Glutamatergic neuron (in vitro differentiated cells): ENCODE measurements around the gene TRAPPC8. TPM values are rescaled to one million over a fixed set of nuclear protein-coding genes. Genes with fewer than 3 reads are reported as not detected.
"Not testable (repeated sequence)": the region's sequence is repeated elsewhere in the genome, so short reads cannot be mapped to it uniquely, and the experiment has no call there.

Experiments used
- DNase-seq: peaks from one replicate; pipeline ENCODE4 v3.0.0; 2022
- H3K27ac Mint-ChIP-seq: one replicate; pipeline ENCODE4 v1.8.0; 2020; ENCODE audit warnings: mild to moderate bottlenecking, mixed read lengths, inconsistent platforms; ENCODE audit not compliant: unreplicated experiment
- H3K27me3 Mint-ChIP-seq: one replicate; pipeline ENCODE4 v1.8.0; 2020; ENCODE audit warnings: mild to moderate bottlenecking, moderate library complexity, mixed read lengths, inconsistent platforms; ENCODE audit not compliant: unreplicated experiment
- H3K36me3 Mint-ChIP-seq: one replicate; pipeline ENCODE4 v1.8.0; 2020; ENCODE audit warnings: mild to moderate bottlenecking, mixed read lengths, inconsistent platforms; ENCODE audit not compliant: unreplicated experiment
- H3K4me1 Mint-ChIP-seq: one replicate; pipeline ENCODE4 v1.8.0; 2020; ENCODE audit warnings: mild to moderate bottlenecking, low read depth, mixed read lengths, inconsistent platforms; ENCODE audit not compliant: unreplicated experiment
- H3K4me3 Mint-ChIP-seq: one replicate; pipeline ENCODE4 v1.8.0; 2020; ENCODE audit warnings: mild to moderate bottlenecking, mixed read lengths, inconsistent platforms; ENCODE audit not compliant: unreplicated experiment
- H3K9me3 Mint-ChIP-seq: one replicate; pipeline ENCODE4 v1.8.0; 2020; ENCODE audit warnings: mild to moderate bottlenecking, moderate library complexity, mixed read lengths, inconsistent platforms; ENCODE audit not compliant: unreplicated experiment
- total RNA-seq: library from RNA; stranded (reverse); fragmentation: NEBNext Ultra II Directional; extraction: Animal tissue kit (Norgen Biotek cat#: 25700); gene quantifications from one replicate; pipeline ENCODE4 v1.2.1, GENCODE V29; 2021; ENCODE audit not compliant: unreplicated experiment
- TF ChIP-seq, protein P1 (sequence below): fragments of 200-600 bp; sonication (generic); IDR thresholded peaks from one replicate; pipeline ENCODE4 v1.5.0; 2021; ENCODE audit not compliant: partially characterized antibody, unreplicated experiment

The TRAPPC8 gene
- total RNA-seq, 1 donor from 2014 or later = 41.0 TPM

DNA sequence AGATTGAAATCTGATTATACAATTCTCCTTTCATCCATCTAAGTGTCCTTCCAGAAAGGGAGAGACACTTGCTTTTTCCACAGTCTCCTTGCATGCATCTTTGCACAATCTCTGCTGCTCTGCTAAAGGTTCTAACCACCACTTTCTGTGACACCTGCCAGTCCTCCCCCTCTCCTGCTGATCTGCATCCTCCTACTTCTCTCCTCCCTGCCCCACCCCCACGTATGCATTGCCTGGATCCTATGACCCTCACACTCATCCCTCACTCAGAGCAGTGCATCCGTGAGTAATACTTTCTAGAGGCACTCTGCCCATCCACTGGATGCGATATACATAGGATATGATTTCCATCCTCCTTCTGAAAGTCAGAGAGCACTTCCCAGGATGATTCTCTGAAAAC is 27.7 kb upstream of the TRAPPC8 start:
- peaks cover 14% of the 10 kb centered on the region for H3K36me3 Mint-ChIP-seq
- TF ChIP-seq, protein P1, sequence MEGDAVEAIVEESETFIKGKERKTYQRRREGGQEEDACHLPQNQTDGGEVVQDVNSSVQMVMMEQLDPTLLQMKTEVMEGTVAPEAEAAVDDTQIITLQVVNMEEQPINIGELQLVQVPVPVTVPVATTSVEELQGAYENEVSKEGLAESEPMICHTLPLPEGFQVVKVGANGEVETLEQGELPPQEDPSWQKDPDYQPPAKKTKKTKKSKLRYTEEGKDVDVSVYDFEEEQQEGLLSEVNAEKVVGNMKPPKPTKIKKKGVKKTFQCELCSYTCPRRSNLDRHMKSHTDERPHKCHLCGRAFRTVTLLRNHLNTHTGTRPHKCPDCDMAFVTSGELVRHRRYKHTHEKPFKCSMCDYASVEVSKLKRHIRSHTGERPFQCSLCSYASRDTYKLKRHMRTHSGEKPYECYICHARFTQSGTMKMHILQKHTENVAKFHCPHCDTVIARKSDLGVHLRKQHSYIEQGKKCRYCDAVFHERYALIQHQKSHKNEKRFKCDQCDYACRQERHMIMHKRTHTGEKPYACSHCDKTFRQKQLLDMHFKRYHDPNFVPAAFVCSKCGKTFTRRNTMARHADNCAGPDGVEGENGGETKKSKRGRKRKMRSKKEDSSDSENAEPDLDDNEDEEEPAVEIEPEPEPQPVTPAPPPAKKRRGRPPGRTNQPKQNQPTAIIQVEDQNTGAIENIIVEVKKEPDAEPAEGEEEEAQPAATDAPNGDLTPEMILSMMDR = no peak

DNA sequence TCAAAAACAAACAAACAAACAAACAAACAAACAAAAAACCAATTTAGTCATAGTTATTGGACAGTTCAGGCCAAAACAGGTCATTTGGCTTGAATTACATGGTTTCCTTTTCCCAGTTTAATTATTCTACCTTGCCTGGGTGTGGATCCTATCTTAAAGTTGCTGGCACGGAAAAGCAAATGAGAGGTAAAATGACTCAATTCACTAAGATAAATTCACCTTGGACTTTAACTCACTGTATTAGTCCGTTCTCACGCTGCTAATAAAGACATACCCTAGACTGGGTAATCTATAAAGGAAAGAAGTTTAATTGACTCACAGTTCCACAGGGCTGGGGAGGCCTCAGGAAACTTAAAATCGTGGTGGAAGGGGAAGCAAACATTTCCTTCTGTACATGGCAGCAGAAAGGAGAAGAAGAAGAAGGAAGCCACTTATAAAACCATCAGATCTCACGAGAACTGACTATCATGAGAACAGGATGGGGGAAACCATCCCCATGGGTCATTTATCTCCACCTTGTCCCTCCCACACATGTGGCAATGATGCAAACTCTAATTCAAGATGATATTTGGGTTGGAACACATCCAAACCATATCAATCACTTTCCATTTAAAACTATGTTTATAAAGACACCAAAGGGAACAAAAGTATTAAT is 22.5 kb upstream of the TRAPPC8 start:
- H3K36me3 Mint-ChIP-seq = peaks cover 9% of the 10 kb centered on the region

More for the DNA sequence above, 27.7 kb upstream of the TRAPPC8 start:
- Mint-ChIP-seq H3K27ac (no peak overlapping the region), H3K27me3 (no peaks in the 10 kb centered on the region), H3K4me3 (no peak overlapping the region), H3K4me1 (no peaks in the 10 kb centered on the region), H3K9me3 (peaks cover 7% of the 10 kb centered on the region)
- DNase-seq = no peak

DNA sequence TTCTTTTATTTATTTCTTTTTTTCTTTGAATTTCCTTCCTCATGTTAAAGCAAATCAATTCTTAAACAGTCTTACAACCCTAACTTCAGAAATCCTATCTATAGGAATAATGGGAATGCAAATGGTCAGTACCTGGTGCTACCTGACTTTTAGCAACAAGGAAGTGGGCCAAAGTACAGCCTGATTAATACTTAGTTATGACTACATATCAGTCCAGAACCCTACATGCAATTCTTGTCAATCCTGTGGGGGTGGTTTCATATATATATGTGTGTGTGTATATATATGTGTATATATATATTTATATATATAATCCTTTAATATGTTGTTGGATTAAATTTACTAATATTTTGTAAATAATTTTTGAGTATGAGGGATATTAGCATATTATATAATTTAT is 14.8 kb upstream of the TRAPPC8 start:
- no peak for DNase-seq
- Mint-ChIP-seq H3K27ac (no peak overlapping the region), H3K27me3 (peaks cover 1% of the 10 kb centered on the region), H3K36me3 (peaks cover 9% of the 10 kb centered on the region), H3K4me1 (peaks cover 8% of the 10 kb centered on the region), H3K4me3 (no peak overlapping the region), H3K9me3 (peaks cover 2% of the 10 kb centered on the region)
- TF ChIP-seq, protein P1 = no peak

More for the DNA sequence above, 22.5 kb upstream of the TRAPPC8 start:
- DNase-seq = no peak
- Mint-ChIP-seq H3K27me3 (peaks cover 1% of the 10 kb centered on the region), H3K4me1 (no peaks in the 10 kb centered on the region), H3K9me3 (no peaks in the 10 kb centered on the region), H3K4me3 (no peak overlapping the region), H3K27ac (no peak overlapping the region)
- TF ChIP-seq, protein P1 = no peak

DNA sequence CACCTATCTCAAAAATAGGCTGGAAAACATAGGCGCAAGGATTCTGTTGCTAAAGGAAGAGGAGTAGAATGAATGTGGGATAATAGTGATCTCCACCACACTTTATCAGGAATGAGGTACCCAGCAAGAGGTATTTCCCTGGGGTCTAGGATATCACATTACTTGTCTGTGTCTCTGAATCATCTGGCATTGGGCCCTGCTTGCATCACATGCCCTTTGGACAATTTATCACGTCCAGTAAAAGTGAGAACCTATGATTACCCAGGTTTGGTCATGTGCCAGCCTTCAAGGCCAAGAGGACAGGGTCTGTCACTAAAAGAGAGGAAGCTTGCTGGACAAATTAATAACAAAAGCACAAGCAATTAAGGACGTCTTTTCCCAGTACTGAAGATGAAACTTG is 11.4 kb upstream of the TRAPPC8 start:
- Mint-ChIP-seq H3K4me1 (peaks cover 8% of the 10 kb centered on the region), H3K9me3 (peaks cover 2% of the 10 kb centered on the region), H3K27me3 (no peaks in the 10 kb centered on the region), H3K27ac (peak overlapping the region; percentile 76), H3K36me3 (no peaks in the 10 kb centered on the region), H3K4me3 (no peak overlapping the region)
- DNase-seq = no peak
- TF ChIP-seq, protein P1 = no peak

DNA sequence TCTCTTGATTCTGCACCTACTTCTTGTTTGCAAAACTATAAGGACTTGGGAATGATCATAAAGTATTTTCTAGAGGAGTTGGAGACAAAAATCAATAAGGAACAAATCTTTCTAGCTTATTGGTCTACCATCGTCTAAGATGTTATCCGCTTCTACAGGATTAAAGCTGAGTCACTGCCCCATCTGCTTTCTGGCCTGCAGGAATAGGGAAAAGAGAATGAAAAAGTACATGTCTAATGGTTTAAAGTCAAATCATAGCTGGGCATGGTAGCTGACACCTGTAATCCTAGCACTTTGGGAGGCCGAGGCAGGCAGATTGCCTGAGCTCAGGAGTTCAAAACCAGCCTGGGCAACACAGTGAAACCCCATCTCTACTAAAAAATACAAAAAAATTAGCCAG is 10.8 kb upstream of the TRAPPC8 start:
- H3K4me1 Mint-ChIP-seq, H3K4me3 Mint-ChIP-seq, H3K9me3 Mint-ChIP-seq, H3K27ac Mint-ChIP-seq, DNase-seq, H3K27me3 Mint-ChIP-seq, H3K36me3 Mint-ChIP-seq: not testable (repeated sequence)
